ENCODE results near the gene SBNO2. TPM values are rescaled to one million over a fixed set of nuclear protein-coding genes. Genes with fewer than 3 reads are reported as not detected.
A peak's percentile ranks its signal among the peaks of the same experiment; 100 is the strongest.

The SBNO2 gene
- total and polyA plus RNA-seq, 2 experiments from 2014 or later = 6.9 to 35.4 TPM

DNA sequence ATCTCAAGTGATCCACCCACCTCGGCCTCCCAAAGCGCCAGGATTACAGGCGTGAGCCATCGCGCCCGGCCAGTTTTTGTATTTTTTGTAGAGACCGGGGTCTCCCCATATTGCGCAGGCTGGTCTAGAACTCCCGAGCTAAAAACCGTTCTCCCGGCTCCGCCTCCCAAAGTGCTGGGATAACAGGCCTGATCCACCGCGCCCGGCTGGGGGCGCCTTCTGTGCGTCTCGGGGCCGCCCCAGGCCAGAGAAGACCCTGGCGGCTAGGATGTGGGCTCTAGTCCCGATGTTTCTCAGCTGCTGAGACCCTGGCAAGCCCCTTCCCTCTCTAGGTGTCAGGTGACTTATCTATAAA is 103.5 kb downstream of the SBNO2 start:
- H3K27me3 Mint-ChIP-seq (ENCODE audit: insufficient read depth, low read depth, poor library complexity) = peaks cover 21% of the 10 kb centered on the region
- DNase-seq (ENCODE audit: low spot score) = peak; percentile 86
- Histone ChIP-seq H4K20me1 (replicated peaks; ENCODE audit: insufficient read depth) (0 out of 2 replicates have a peak, but pooled peaks cover 3% of the 10 kb centered on the region), H3K79me2 (replicated peaks; ENCODE audit: insufficient read depth) (0 out of 2 replicates have a peak, but pooled peaks cover 4% of the 10 kb centered on the region), H3K9me2 (ENCODE audit: insufficient read depth) (no peaks in the 10 kb centered on the region), H3K36me3 (ENCODE audit: insufficient read depth) (peaks cover 1% of the 10 kb centered on the region; the same call in 1 of the 2 replicates), H3K4me2 (peak overlapping the region; percentile 81), H3K27ac (ENCODE audit: low read depth) (no peak overlapping the region), H3F3A (replicated peaks; ENCODE audit: low read depth) (peaks cover 14% of the 10 kb centered on the region), H2AFZ (peak overlapping the region; percentile 91), H3K4me1 (ENCODE audit: insufficient read depth) (peaks cover 3% of the 10 kb centered on the region; the same call in 1 of the 2 replicates), H3K4me3 (peak overlapping the region; percentile 63), H3K27me3 (ENCODE audit: insufficient read depth) (peaks cover 14% of the 10 kb centered on the region)
- peak overlapping the region; percentile 60 for H3K4me3 Mint-ChIP-seq
- ATAC-seq = peak; percentile 53
- TF ChIP-seq, protein P1, sequence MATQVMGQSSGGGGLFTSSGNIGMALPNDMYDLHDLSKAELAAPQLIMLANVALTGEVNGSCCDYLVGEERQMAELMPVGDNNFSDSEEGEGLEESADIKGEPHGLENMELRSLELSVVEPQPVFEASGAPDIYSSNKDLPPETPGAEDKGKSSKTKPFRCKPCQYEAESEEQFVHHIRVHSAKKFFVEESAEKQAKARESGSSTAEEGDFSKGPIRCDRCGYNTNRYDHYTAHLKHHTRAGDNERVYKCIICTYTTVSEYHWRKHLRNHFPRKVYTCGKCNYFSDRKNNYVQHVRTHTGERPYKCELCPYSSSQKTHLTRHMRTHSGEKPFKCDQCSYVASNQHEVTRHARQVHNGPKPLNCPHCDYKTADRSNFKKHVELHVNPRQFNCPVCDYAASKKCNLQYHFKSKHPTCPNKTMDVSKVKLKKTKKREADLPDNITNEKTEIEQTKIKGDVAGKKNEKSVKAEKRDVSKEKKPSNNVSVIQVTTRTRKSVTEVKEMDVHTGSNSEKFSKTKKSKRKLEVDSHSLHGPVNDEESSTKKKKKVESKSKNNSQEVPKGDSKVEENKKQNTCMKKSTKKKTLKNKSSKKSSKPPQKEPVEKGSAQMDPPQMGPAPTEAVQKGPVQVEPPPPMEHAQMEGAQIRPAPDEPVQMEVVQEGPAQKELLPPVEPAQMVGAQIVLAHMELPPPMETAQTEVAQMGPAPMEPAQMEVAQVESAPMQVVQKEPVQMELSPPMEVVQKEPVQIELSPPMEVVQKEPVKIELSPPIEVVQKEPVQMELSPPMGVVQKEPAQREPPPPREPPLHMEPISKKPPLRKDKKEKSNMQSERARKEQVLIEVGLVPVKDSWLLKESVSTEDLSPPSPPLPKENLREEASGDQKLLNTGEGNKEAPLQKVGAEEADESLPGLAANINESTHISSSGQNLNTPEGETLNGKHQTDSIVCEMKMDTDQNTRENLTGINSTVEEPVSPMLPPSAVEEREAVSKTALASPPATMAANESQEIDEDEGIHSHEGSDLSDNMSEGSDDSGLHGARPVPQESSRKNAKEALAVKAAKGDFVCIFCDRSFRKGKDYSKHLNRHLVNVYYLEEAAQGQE (IDR thresholded peaks at IDR 0.05; ENCODE audit: unreplicated experiment) = no peak
- TF ChIP-seq STAT1 (IDR thresholded peaks at IDR 0.05; ENCODE audit: unreplicated experiment) = no peak
- TF ChIP-seq, protein P2, sequence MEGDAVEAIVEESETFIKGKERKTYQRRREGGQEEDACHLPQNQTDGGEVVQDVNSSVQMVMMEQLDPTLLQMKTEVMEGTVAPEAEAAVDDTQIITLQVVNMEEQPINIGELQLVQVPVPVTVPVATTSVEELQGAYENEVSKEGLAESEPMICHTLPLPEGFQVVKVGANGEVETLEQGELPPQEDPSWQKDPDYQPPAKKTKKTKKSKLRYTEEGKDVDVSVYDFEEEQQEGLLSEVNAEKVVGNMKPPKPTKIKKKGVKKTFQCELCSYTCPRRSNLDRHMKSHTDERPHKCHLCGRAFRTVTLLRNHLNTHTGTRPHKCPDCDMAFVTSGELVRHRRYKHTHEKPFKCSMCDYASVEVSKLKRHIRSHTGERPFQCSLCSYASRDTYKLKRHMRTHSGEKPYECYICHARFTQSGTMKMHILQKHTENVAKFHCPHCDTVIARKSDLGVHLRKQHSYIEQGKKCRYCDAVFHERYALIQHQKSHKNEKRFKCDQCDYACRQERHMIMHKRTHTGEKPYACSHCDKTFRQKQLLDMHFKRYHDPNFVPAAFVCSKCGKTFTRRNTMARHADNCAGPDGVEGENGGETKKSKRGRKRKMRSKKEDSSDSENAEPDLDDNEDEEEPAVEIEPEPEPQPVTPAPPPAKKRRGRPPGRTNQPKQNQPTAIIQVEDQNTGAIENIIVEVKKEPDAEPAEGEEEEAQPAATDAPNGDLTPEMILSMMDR (conservative IDR thresholded peaks at IDR 0.05; ENCODE audit: low read depth in 2 of 2) = peak; percentile 51 to 63
- peaks cover 17% of the 10 kb centered on the region for H3K4me1 Mint-ChIP-seq
- H3K27ac Mint-ChIP-seq = no peak overlapping the region
- H3K36me3 Mint-ChIP-seq (ENCODE audit: low read depth) = peaks cover 10% of the 10 kb centered on the region
- H3K9me3 Mint-ChIP-seq = no peaks in the 10 kb centered on the region

DNA sequence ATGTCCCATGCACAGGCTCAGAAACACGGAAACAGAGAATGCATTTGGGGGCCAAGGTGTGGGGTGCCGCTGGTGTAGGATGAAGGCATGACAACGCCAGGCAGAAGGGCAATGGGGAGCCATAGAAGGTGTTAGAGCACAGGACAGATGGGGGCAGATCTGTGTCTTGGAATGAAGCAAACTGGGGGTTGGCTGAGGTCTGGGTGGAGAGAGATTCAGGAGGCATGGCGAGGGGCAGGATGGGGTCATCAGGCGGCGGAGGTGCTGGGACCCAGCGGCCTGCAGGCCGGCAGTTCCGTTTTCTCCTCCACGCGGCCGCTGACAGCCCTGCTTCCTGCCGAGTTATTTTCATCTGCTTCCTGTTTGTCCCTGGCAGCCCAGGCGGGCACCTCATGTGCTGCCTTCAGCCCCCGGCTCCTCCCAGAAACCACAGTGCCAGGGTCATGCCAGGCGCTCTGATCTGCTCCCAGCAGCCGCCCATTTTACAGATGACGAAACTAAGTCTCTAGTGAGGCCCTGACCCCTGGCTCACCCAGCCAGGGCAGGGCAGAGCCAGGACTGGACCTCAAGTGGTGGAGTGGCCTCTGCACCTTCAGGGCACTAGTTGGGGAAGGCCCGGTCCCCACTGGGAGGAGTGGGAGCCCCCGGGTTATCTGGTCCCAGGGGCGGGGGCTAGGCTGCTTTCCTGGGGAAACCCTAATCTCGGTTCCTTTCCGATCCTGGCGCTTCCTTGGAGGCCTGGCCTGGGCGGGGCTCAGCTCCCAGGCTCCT is 104.9 kb downstream of the SBNO2 start:
- H3K27me3 ChIP-seq (ENCODE audit: insufficient read depth) = peaks cover 19% of the 10 kb centered on the region
- Mint-ChIP-seq H3K36me3 (ENCODE audit: low read depth) (peaks cover 5% of the 10 kb centered on the region; the same call in 1 of the 3 replicates), H3K27me3 (ENCODE audit: insufficient read depth, low read depth, poor library complexity) (peaks cover 30% of the 10 kb centered on the region), H3K4me1 (peaks cover 24% of the 10 kb centered on the region), H3K27ac (no peak overlapping the region), H3K4me3 (peak overlapping the region; percentile 42), H3K9me3 (peaks cover 3% of the 10 kb centered on the region; the same call in 2 of the 3 replicates)
- no peak overlapping the region for H3K27ac ChIP-seq (ENCODE audit: low read depth)
- H4K20me1 ChIP-seq (replicated peaks; ENCODE audit: insufficient read depth) = 0 out of 2 replicates have a peak, but pooled peaks cover 3% of the 10 kb centered on the region
- H3F3A ChIP-seq (replicated peaks; ENCODE audit: low read depth) = peaks cover 18% of the 10 kb centered on the region
- DNase-seq (ENCODE audit: low spot score) (no peak), ATAC-seq (no peak)
- H3K9me2 ChIP-seq (ENCODE audit: insufficient read depth) = no peaks in the 10 kb centered on the region
- H3K4me3 ChIP-seq = no peak overlapping the region
- no peaks in the 10 kb centered on the region for H3K36me3 ChIP-seq (ENCODE audit: insufficient read depth)
- H2AFZ ChIP-seq = no peak overlapping the region
- H3K4me2 ChIP-seq = no peak overlapping the region
- H3K4me1 ChIP-seq (ENCODE audit: insufficient read depth) = peaks cover 8% of the 10 kb centered on the region; the same call in 1 of the 2 replicates
- 0 out of 2 replicates have a peak, but pooled peaks cover 4% of the 10 kb centered on the region for H3K79me2 ChIP-seq (replicated peaks; ENCODE audit: insufficient read depth)
- TF ChIP-seq EZH2phosphoT487 (IDR thresholded peaks at IDR 0.05; ENCODE audit: unreplicated experiment) = no peak
- no peak for TF ChIP-seq EZH2 (IDR thresholded peaks at IDR 0.05; ENCODE audit: low read depth, unreplicated experiment)
- TF ChIP-seq, protein P2 (conservative IDR thresholded peaks at IDR 0.05; ENCODE audit: low read depth in 2 of 2) = no peak
- no peak for TF ChIP-seq JUNB (IDR thresholded peaks at IDR 0.05; ENCODE audit: unreplicated experiment)
- no peak for TF ChIP-seq NANOG (IDR thresholded peaks at IDR 0.05; ENCODE audit: borderline replicate concordance)
- TF ChIP-seq, protein P3, sequence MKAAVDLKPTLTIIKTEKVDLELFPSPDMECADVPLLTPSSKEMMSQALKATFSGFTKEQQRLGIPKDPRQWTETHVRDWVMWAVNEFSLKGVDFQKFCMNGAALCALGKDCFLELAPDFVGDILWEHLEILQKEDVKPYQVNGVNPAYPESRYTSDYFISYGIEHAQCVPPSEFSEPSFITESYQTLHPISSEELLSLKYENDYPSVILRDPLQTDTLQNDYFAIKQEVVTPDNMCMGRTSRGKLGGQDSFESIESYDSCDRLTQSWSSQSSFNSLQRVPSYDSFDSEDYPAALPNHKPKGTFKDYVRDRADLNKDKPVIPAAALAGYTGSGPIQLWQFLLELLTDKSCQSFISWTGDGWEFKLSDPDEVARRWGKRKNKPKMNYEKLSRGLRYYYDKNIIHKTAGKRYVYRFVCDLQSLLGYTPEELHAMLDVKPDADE (IDR thresholded peaks at IDR 0.05) = no peak
- TF ChIP-seq ZNF331 (CRISPR knock-in tag; IDR thresholded peaks at IDR 0.05; ENCODE audit: low read depth) = no peak
- TF ChIP-seq CREB1 (CRISPR knock-in tag; IDR thresholded peaks at IDR 0.05; ENCODE audit: low read depth) = no peak
- TF ChIP-seq STAT1 (IDR thresholded peaks at IDR 0.05; ENCODE audit: unreplicated experiment) = no peak
- TF ChIP-seq POLR2AphosphoS5 (IDR thresholded peaks at IDR 0.05; ENCODE audit: low read depth) = no peak

All from GM23338 (cell line).